HepG2 (cell line): ENCODE measurements around the gene DSCAML1. TPM values are rescaled to one million over a fixed set of nuclear protein-coding genes. Genes with fewer than 3 reads are reported as not detected.

Source experiments
- AGO1 ChIP-seq: fragments of 200-400 bp; formaldehyde crosslinking; IDR thresholded peaks from 2 replicates; pipeline ENCODE4 v1.6.1; 2017; ENCODE audit warnings: mild to moderate bottlenecking, low read depth, low read length, moderate library complexity; ENCODE audit not compliant: poor library complexity, severe bottlenecking
- BHLHE40 ChIP-seq: IDR thresholded peaks from 2 replicates; pipeline ENCODE4 v1.6.1; 2011; ENCODE audit warnings: low read length, improper control_type of control experiment
- CBX1 ChIP-seq: IDR thresholded peaks from one replicate; pipeline ENCODE4 v1.6.1; 2016; ENCODE audit warnings: antibody characterized with exemption, low read depth
- HMGXB3 ChIP-seq: sonication (generic); formaldehyde crosslinking; IDR thresholded peaks from 2 replicates; pipeline ENCODE4 v1.4.0; 2020; ENCODE audit warnings: missing genetic modification reagents, borderline replicate concordance
- HOMEZ ChIP-seq: IDR thresholded peaks from 2 replicates; pipeline ENCODE4 v1.6.1; 2016; ENCODE audit warnings: low read depth
- MLXIP ChIP-seq: sonication (generic); formaldehyde crosslinking; IDR thresholded peaks from 2 replicates; pipeline ENCODE4 v1.9.0; 2021; ENCODE audit warnings: missing genetic modification reagents, borderline replicate concordance
- REPIN1 ChIP-seq: sonication (generic); formaldehyde crosslinking; IDR thresholded peaks from 2 replicates; pipeline ENCODE4 v1.8.0; 2022; ENCODE audit warnings: missing genetic modification reagents, low read depth, mild to moderate bottlenecking, borderline replicate concordance
- SNAPC2 ChIP-seq: sonication (generic); formaldehyde crosslinking; IDR thresholded peaks from 2 replicates; pipeline ENCODE4 v1.8.1; 2022; ENCODE audit warnings: mild to moderate bottlenecking, missing genetic modification reagents
- SRY ChIP-seq: sonication (generic); formaldehyde crosslinking; IDR thresholded peaks from 2 replicates; pipeline ENCODE4 v1.8.0; 2022; ENCODE audit warnings: mild to moderate bottlenecking, missing genetic modification reagents
- ZFP36 ChIP-seq: fragments of 150-350 bp; IDR thresholded peaks from 2 replicates; pipeline ENCODE4 v1.6.1; 2018; ENCODE audit warnings: borderline replicate concordance, low read length, low read depth; ENCODE audit not compliant: partially characterized antibody
- ZNF354B ChIP-seq: sonication (generic); formaldehyde crosslinking; IDR thresholded peaks from 2 replicates; pipeline ENCODE4 v1.8.0; 2022; ENCODE audit warnings: mild to moderate bottlenecking, missing genetic modification reagents
- ZNF605 ChIP-seq: sonication (generic); formaldehyde crosslinking; IDR thresholded peaks from 2 replicates; pipeline ENCODE4 v1.8.0; 2022; ENCODE audit warnings: mild to moderate bottlenecking, missing genetic modification reagents
- ZNF615 ChIP-seq: sonication (generic); formaldehyde crosslinking; IDR thresholded peaks from 2 replicates; pipeline ENCODE4 v1.5.0; 2020; ENCODE audit warnings: mild to moderate bottlenecking, missing genetic modification reagents, borderline replicate concordance
- ZNF644 ChIP-seq: IDR thresholded peaks from 2 replicates; pipeline ENCODE4 v1.6.1; 2016; ENCODE audit warnings: low read depth
- ZNF841 ChIP-seq: sonication (generic); formaldehyde crosslinking; IDR thresholded peaks from 2 replicates; pipeline ENCODE4 v1.8.1; 2023; ENCODE audit warnings: missing genetic modification reagents, borderline replicate concordance
- polyA plus RNA-seq, 8 experiments: library from polyadenylated mRNA; depleted of rRNA in 3 of 8; stranded (reverse) in 7 of 8; unstranded in 1 of 8; fragments of >200 nt; fragmentation: Illumina TruSeq in 4 of 8; extraction: Trizol in 4 of 8; gene quantifications; 2 replicates each; pipeline versions ENCODE4 v1.2.1 to v1.2.3, GENCODE V29; 2011 to 2016; ENCODE audit warnings: low read depth in 4 of 8, missing spikeins in 1 of 8, mixed read lengths in 1 of 8; ENCODE audit not compliant: insufficient read depth in 1 of 8
- total RNA-seq, 5 experiments: library from RNA; depleted of rRNA; stranded (reverse); fragments of >200 nt; fragmentation: Illumina TruSeq; extraction: Trizol; gene quantifications; 2 replicates each; pipeline ENCODE4 v1.2.3, GENCODE V29; 2016; ENCODE audit warnings: low read depth in 1 of 5
- TF ChIP-seq, protein P1 (sequence below): fragments of 450-650 bp; IDR thresholded peaks from 2 replicates; pipeline ENCODE4 v1.6.1; 2017; ENCODE audit warnings: mild to moderate bottlenecking

Gene DSCAML1
- total and polyA plus RNA-seq, 2 of the 13 experiments (the other 11 are each of a cell fraction or from before 2014, with no cell fraction given) = 0.29 to 0.40 TPM

- TF ChIP-seq SNAPC2 (CRISPR knock-in tag) (no peak), CBX1 (no peak), ZNF605 (CRISPR knock-in tag) (0 out of 2 replicates have a peak, but pooled peaks have one; percentile 48), SRY (CRISPR knock-in tag) (no peak), BHLHE40 (0 out of 2 replicates have a peak, but pooled peaks have one; percentile 3), ZNF841 (CRISPR knock-in tag) (no peak), ZNF644 (CRISPR knock-in tag) (no peak), HMGXB3 (CRISPR knock-in tag) (no peak), REPIN1 (CRISPR knock-in tag) (no peak), HOMEZ (CRISPR knock-in tag) (no peak), AGO1 (no peak), ZNF354B (no peak), ZNF615 (no peak), MLXIP (no peak), ZFP36 (no peak)
- TF ChIP-seq, protein P1, sequence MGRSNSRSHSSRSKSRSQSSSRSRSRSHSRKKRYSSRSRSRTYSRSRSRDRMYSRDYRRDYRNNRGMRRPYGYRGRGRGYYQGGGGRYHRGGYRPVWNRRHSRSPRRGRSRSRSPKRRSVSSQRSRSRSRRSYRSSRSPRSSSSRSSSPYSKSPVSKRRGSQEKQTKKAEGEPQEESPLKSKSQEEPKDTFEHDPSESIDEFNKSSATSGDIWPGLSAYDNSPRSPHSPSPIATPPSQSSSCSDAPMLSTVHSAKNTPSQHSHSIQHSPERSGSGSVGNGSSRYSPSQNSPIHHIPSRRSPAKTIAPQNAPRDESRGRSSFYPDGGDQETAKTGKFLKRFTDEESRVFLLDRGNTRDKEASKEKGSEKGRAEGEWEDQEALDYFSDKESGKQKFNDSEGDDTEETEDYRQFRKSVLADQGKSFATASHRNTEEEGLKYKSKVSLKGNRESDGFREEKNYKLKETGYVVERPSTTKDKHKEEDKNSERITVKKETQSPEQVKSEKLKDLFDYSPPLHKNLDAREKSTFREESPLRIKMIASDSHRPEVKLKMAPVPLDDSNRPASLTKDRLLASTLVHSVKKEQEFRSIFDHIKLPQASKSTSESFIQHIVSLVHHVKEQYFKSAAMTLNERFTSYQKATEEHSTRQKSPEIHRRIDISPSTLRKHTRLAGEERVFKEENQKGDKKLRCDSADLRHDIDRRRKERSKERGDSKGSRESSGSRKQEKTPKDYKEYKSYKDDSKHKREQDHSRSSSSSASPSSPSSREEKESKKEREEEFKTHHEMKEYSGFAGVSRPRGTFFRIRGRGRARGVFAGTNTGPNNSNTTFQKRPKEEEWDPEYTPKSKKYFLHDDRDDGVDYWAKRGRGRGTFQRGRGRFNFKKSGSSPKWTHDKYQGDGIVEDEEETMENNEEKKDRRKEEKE = no peak
Measured at GRCh38 chr11:117717485-117718314, 79.3 kb downstream of the DSCAML1 start (continued).
